Right lobe of liver (tissue), 4 donors: Measurements from ENCODE around the gene CDKN2A.

Experiments
- POLR2A ChIP-seq: fragments of 450-650 bp; IDR thresholded peaks from one replicate; pipeline ENCODE4 v1.6.1; 2017; ENCODE audit warnings: antibody characterized with exemption, mild to moderate bottlenecking
- TF ChIP-seq, protein P1 (sequence below), 4 donors: fragments of 200-600 bp in 3 of 4; fragments of 450-650 bp in 1 of 4; IDR thresholded peaks; one replicate each; pipeline versions ENCODE4 v1.5.1 to v1.8.0; 2016 to 2022; ENCODE audit warnings: antibody characterized with exemption in 4 of 4, mild to moderate bottlenecking in 2 of 4
- donor health status: DM: no; HTN: no; CAD: no.
- donor health status: DM: no; HTN: no; CAD: no.
- donor health status: DM: no; HTN: yes; CAD: no.

DNA sequence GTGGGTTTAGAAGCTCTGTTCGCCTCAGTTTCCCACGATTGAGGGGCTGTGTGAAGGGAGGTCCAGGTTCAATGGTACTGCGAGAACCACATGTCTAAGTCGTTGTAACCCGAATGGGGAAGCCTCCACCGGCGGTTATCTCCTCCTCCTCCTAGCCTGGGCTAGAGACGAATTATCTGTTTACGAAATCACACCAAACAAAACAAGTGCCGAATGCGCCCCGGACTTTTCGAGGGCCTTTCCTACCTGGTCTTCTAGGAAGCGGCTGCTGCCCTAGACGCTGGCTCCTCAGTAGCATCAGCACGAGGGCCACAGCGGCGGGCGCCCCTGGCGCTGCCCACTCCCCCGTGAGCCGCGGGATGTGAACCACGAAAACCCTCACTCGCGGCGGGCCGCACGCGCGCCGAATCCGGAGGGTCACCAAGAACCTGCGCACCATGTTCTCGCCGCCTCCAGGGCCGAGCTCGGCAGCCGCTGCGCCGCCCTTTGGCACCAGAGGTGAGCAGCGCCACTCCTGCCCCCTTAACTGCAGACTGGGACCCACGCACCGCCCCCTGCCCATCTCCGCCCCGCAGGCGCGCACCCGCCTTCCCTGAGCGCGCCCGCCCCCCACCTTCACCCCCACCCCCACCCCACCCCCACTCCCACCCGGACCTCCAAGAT is at the start of gene CDKN2A:
- TF ChIP-seq, protein P1, sequence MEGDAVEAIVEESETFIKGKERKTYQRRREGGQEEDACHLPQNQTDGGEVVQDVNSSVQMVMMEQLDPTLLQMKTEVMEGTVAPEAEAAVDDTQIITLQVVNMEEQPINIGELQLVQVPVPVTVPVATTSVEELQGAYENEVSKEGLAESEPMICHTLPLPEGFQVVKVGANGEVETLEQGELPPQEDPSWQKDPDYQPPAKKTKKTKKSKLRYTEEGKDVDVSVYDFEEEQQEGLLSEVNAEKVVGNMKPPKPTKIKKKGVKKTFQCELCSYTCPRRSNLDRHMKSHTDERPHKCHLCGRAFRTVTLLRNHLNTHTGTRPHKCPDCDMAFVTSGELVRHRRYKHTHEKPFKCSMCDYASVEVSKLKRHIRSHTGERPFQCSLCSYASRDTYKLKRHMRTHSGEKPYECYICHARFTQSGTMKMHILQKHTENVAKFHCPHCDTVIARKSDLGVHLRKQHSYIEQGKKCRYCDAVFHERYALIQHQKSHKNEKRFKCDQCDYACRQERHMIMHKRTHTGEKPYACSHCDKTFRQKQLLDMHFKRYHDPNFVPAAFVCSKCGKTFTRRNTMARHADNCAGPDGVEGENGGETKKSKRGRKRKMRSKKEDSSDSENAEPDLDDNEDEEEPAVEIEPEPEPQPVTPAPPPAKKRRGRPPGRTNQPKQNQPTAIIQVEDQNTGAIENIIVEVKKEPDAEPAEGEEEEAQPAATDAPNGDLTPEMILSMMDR (IDR thresholded peaks at IDR 0.05): no peak
- no peak for TF ChIP-seq POLR2A
